Fibroblast of villous mesenchyme (primary cell): ENCODE results near the gene ITGB2. TPM values are rescaled to one million over a fixed set of nuclear protein-coding genes. Genes with fewer than 3 reads are reported as not detected.
"Not testable (repeated sequence)": the region's sequence is repeated elsewhere in the genome, so short reads cannot be mapped to it uniquely, and the experiment has no call there.

ENCODE experiments used
- DNase-seq: peaks from one replicate; pipeline ENCODE4 v3.0.0-alpha.2; 2010; ENCODE audit warnings: low read depth
- H3K4me3 ChIP-seq: 2 replicates; pipeline ENCODE4 v1.5.1; 2011; ENCODE audit warnings: low read depth, mild to moderate bottlenecking, low read length
- CTCF ChIP-seq: IDR thresholded peaks from 2 replicates; pipeline ENCODE4 v1.5.1; 2012; ENCODE audit warnings: low read depth, mild to moderate bottlenecking, low read length; ENCODE audit not compliant: insufficient read depth
- total RNA-seq: library from RNA; depleted of rRNA; stranded (reverse); fragments of >200 nt; gene quantifications from 2 replicates; pipeline ENCODE4 v1.2.3, GENCODE V29; 2012

The ITGB2 gene
- total RNA-seq, 1 donor: 0.43 TPM

GRCh38 chr21:44918107-44918470 lies 2.6 kb downstream of the ITGB2 start:
- no peak overlapping the region for H3K4me3 ChIP-seq
- no peak for TF ChIP-seq CTCF
- DNase-seq: no peak

GRCh38 chr21:44917446-44918106 lies 3.1 kb downstream of the ITGB2 start:
- TF ChIP-seq CTCF: no peak
- no peak for DNase-seq
- no peak overlapping the region for H3K4me3 ChIP-seq

- DNase-seq: no peak
- H3K4me3 ChIP-seq: no peak overlapping the region
- TF ChIP-seq CTCF: no peak
These were observed 3.7 kb downstream of the ITGB2 start for GRCh38 chr21:44916965-44917364.

GRCh38 chr21:44914176-44914874 lies 6.4 kb downstream of the ITGB2 start:
- no peak for DNase-seq
- H3K4me3 ChIP-seq: no peak overlapping the region
- TF ChIP-seq CTCF: no peak

- H3K4me3 ChIP-seq: no peak overlapping the region
- no peak for DNase-seq
- TF ChIP-seq CTCF: no peak
These were observed 7.1 kb downstream of the ITGB2 start for GRCh38 chr21:44913425-44914175.

GRCh38 chr21:44912506-44913412 lies 7.9 kb downstream of the ITGB2 start:
- not testable (repeated sequence) for H3K4me3 ChIP-seq, DNase-seq
